SKM-1 (cell line): ENCODE data around the gene KDELR3.

Source experiments
- DNase-seq: peaks from one replicate; lab custom pipeline; 2025; ENCODE audit not compliant: unreplicated experiment; lab: John Stamatoyannopoulos, UW

Gene KDELR3

GRCh38 chr22:38437416-38437815 is 30.5 kb upstream of the KDELR3 start:
- DNase-seq = no peak

GRCh38 chr22:38440747-38441350 is 27.0 kb upstream of the KDELR3 start:
- no peak for DNase-seq

GRCh38 chr22:38441620-38442287 is 26.1 kb upstream of the KDELR3 start:
- DNase-seq = no peak

GRCh38 chr22:38442967-38443627 is 24.8 kb upstream of the KDELR3 start:
- DNase-seq = no peak

- no peak for DNase-seq
These were observed 24.0 kb upstream of the KDELR3 start for GRCh38 chr22:38443628-38444521.

GRCh38 chr22:38444783-38445182 is 23.1 kb upstream of the KDELR3 start:
- DNase-seq = no peak

GRCh38 chr22:38446018-38446601 is 21.8 kb upstream of the KDELR3 start:
- no peak for DNase-seq

- no peak for DNase-seq
These were observed 18.8 kb upstream of the KDELR3 start for GRCh38 chr22:38448945-38449745.

- no peak for DNase-seq
These were observed 18.1 kb upstream of the KDELR3 start for GRCh38 chr22:38449776-38450175.

GRCh38 chr22:38450234-38450797 is 17.6 kb upstream of the KDELR3 start:
- DNase-seq = no peak

- no peak for DNase-seq
These were observed 16.5 kb upstream of the KDELR3 start for GRCh38 chr22:38451404-38451803.

- DNase-seq = no peak
These were observed 16.0 kb upstream of the KDELR3 start for GRCh38 chr22:38451864-38452263.

GRCh38 chr22:38452373-38453065 is 15.4 kb upstream of the KDELR3 start:
- DNase-seq = no peak

GRCh38 chr22:38453066-38453672 is 14.7 kb upstream of the KDELR3 start:
- DNase-seq = no peak

GRCh38 chr22:38453996-38454352 is 13.9 kb upstream of the KDELR3 start:
- DNase-seq = no peak

GRCh38 chr22:38454353-38455075 is 13.4 kb upstream of the KDELR3 start:
- DNase-seq = no peak

- no peak for DNase-seq
These were observed 12.8 kb upstream of the KDELR3 start, which contains the start of gene KCNJ4 for GRCh38 chr22:38455076-38455529. KCNJ4 (minus strand) TSS chr22:38455199; CDS start chr22:38428132, 27,067 bp downstream.
